ENCODE results near the gene RDH5. TPM values are rescaled to one million over a fixed set of nuclear protein-coding genes. Genes with fewer than 3 reads are reported as not detected.

The RDH5 gene
- total RNA-seq, 1 donor from 2014 or later = 4.1 TPM

DNA sequence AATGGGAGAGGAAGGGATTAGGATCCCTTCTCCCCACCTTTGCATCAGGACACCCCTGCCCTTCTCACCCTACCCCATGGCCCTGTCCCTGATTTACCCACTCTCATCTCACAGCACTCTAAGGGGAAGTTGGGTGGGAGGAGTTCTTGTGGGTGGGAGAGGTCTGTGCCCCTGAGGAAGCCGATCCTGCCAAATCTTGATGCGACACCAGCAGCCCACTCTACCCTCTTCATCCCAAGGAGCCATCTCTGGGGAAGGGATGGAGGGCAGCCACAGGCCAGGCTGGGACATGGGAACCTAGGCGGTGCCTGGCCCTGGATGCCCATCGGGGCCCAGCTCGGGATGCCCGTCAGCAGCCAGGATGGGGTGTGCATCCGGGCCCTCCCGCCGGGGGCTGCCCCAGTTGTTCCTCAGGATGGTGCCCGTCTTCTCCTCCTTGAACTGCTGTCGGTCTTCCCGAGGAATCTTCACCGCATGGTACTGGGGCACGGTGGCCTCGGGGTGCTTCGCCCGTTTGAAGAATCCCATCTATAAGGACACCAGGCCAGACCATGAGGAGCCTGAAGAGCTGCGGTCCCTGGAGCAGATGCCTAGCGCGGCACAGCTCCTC lies 35.3 kb upstream of the RDH5 start:
- no peak for TF ChIP-seq CTCF (IDR thresholded peaks at IDR 0.05)
- Mint-ChIP-seq H3K36me3 (ENCODE audit: unreplicated experiment) (no peaks in the 10 kb centered on the region), H3K9me3 (ENCODE audit: unreplicated experiment) (no peaks in the 10 kb centered on the region), H3K4me1 (ENCODE audit: unreplicated experiment) (peaks cover 12% of the 10 kb centered on the region), H3K4me3 (ENCODE audit: unreplicated experiment) (no peak overlapping the region), H3K27ac (ENCODE audit: unreplicated experiment) (no peak overlapping the region), H3K27me3 (ENCODE audit: unreplicated experiment) (peaks cover 18% of the 10 kb centered on the region)
- no peak for DNase-seq (ENCODE audit: extremely low spot score, unreplicated experiment)

DNA sequence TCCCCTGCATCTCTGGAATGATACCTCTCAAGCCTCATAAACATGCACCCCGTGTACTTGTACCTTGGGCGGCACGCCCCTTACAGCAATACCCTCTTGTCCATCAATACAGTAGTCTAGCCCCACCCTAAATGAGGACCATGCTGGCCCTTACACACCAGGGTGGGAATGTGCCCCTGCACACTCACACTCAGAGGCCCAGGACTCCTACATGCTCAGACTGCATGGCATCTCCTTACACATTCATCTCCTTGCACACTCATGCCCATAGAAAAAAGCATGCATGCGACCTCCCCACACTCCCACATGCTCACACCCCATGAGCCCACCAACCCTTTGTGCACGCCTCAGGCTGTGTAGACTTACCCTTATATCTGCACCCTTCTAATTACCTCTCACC lies 34.5 kb upstream of the RDH5 start:
- H3K36me3 Mint-ChIP-seq (ENCODE audit: unreplicated experiment) = no peaks in the 10 kb centered on the region
- no peak for DNase-seq (ENCODE audit: extremely low spot score, unreplicated experiment)
- no peak overlapping the region for H3K4me3 Mint-ChIP-seq (ENCODE audit: unreplicated experiment)
- H3K27me3 Mint-ChIP-seq (ENCODE audit: unreplicated experiment) = peaks cover 16% of the 10 kb centered on the region
- no peaks in the 10 kb centered on the region for H3K9me3 Mint-ChIP-seq (ENCODE audit: unreplicated experiment)
- TF ChIP-seq CTCF (IDR thresholded peaks at IDR 0.05) = no peak
- H3K4me1 Mint-ChIP-seq (ENCODE audit: unreplicated experiment) = peaks cover 12% of the 10 kb centered on the region
- no peak overlapping the region for H3K27ac Mint-ChIP-seq (ENCODE audit: unreplicated experiment)

DNA sequence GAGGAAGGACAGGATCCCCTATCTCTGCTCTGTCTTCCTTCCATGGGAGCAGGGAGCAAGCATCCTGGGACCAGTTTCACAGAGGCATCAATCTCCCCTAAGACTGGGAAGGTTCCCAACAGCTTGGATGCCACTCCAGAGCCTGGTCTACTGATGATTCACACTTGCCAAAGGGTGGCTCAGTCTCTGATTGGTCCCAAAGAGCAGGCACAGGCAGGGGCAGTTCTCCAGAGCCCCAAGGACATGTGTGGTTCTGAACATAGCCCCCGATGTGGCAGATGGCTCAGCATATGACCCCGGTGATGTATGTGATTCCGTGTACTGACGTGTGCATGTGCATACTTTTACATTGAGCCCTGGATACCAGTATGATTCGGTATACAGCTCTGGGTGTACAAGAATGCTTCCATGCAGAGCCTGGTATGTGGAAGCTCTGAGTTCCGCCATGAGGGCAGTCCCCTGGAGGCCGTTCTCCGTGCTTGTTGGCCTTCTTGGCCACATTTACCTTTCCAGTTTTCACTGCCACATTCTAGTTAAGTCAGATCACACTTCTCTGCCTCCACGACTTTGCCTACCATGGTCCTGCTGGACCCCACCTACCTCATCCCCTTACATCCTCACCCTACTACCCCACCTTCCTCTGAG lies 33.7 kb upstream of the RDH5 start:
- H3K36me3 Mint-ChIP-seq (ENCODE audit: unreplicated experiment) = no peaks in the 10 kb centered on the region
- DNase-seq (ENCODE audit: extremely low spot score, unreplicated experiment) = no peak
- no peaks in the 10 kb centered on the region for H3K9me3 Mint-ChIP-seq (ENCODE audit: unreplicated experiment)
- H3K27ac Mint-ChIP-seq (ENCODE audit: unreplicated experiment) = no peak overlapping the region
- peaks cover 5% of the 10 kb centered on the region for H3K4me1 Mint-ChIP-seq (ENCODE audit: unreplicated experiment)
- H3K4me3 Mint-ChIP-seq (ENCODE audit: unreplicated experiment) = no peak overlapping the region
- TF ChIP-seq CTCF (IDR thresholded peaks at IDR 0.05) = no peak
- H3K27me3 Mint-ChIP-seq (ENCODE audit: unreplicated experiment) = peaks cover 11% of the 10 kb centered on the region

- no peak for DNase-seq (ENCODE audit: extremely low spot score, unreplicated experiment)
- Mint-ChIP-seq H3K27me3 (ENCODE audit: unreplicated experiment) (peaks cover 7% of the 10 kb centered on the region), H3K36me3 (ENCODE audit: unreplicated experiment) (no peaks in the 10 kb centered on the region), H3K9me3 (ENCODE audit: unreplicated experiment) (no peaks in the 10 kb centered on the region), H3K4me3 (ENCODE audit: unreplicated experiment) (no peak overlapping the region), H3K27ac (ENCODE audit: unreplicated experiment) (no peak overlapping the region), H3K4me1 (ENCODE audit: unreplicated experiment) (no peaks in the 10 kb centered on the region)
- TF ChIP-seq CTCF (IDR thresholded peaks at IDR 0.05) = no peak
Measured at GRCh38 chr12:55687746-55688145, 32.4 kb upstream of the RDH5 start.

DNA sequence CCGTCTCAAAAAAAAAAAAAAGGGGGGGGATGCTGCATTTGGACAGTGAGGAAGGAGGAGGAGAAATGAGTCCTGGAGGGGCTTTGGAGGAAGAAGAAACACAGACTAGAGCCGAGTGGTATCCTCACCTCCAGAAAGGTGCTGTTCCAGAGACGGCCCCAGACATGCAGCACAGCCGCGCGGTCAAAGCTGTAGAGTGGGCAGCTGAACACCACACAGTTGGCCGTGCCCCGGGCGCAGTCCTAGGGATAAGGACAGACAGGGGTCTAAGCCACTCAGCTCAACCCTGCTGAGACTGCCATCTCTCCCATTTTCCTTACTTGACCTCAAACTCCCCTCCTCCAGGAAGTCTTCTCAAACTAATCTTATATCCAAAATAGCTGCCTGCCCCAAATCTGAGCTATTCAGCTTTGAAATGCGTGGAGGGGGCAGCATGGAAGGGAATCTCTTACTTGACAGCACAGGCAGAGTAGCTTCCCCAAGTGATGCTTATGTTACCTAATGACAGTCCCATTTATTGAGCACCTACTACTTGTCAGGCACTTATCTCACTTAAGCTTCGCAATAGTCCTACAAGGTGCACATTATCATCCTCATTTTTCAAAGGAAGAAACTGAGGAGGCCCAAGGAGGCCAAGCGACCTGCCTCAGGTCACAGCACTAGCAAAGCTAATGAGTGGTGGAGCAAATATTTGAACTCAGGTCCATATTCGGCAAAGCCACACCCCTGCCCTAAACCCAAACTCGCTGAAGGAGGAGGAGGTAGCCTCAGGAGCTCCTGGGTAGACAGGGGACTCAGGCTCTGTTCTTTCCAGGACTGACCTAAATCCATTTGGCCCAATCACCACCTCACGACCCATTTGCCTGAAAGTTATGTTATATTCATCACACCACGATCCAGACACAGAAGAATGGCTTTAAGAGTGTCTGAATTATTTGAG lies 31.2 kb upstream of the RDH5 start:
- Mint-ChIP-seq H3K36me3 (ENCODE audit: unreplicated experiment) (no peaks in the 10 kb centered on the region), H3K27me3 (ENCODE audit: unreplicated experiment) (peaks cover 5% of the 10 kb centered on the region), H3K4me1 (ENCODE audit: unreplicated experiment) (no peaks in the 10 kb centered on the region), H3K9me3 (ENCODE audit: unreplicated experiment) (no peaks in the 10 kb centered on the region), H3K4me3 (ENCODE audit: unreplicated experiment) (no peak overlapping the region), H3K27ac (ENCODE audit: unreplicated experiment) (no peak overlapping the region)
- TF ChIP-seq CTCF (IDR thresholded peaks at IDR 0.05) = no peak
- no peak for DNase-seq (ENCODE audit: extremely low spot score, unreplicated experiment)
